OCI-LY7 (cell line): ENCODE results near the gene RNASE12.

ENCODE experiments used
- EZH2phosphoT487 ChIP-seq: fragments of 200-600 bp; sonication (generic); IDR thresholded peaks from 2 replicates; pipeline ENCODE4 v1.6.1; 2018; ENCODE audit warnings: low read depth, borderline replicate concordance, mild to moderate bottlenecking, mixed run types, antibody characterized with exemption, low read length, moderate library complexity, mixed read lengths
- TF ChIP-seq, protein P1 (sequence below): fragments of 200-600 bp; sonication (generic); conservative IDR thresholded peaks from 2 replicates; pipeline ENCODE4 v1.5.1; 2014; ENCODE audit warnings: mild to moderate bottlenecking, antibody characterized with exemption, low read length, moderate library complexity, mixed read lengths

- TF ChIP-seq, protein P1, sequence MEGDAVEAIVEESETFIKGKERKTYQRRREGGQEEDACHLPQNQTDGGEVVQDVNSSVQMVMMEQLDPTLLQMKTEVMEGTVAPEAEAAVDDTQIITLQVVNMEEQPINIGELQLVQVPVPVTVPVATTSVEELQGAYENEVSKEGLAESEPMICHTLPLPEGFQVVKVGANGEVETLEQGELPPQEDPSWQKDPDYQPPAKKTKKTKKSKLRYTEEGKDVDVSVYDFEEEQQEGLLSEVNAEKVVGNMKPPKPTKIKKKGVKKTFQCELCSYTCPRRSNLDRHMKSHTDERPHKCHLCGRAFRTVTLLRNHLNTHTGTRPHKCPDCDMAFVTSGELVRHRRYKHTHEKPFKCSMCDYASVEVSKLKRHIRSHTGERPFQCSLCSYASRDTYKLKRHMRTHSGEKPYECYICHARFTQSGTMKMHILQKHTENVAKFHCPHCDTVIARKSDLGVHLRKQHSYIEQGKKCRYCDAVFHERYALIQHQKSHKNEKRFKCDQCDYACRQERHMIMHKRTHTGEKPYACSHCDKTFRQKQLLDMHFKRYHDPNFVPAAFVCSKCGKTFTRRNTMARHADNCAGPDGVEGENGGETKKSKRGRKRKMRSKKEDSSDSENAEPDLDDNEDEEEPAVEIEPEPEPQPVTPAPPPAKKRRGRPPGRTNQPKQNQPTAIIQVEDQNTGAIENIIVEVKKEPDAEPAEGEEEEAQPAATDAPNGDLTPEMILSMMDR, result no peak
- TF ChIP-seq EZH2phosphoT487, result no peak
Observed at GRCh38 chr14:20614038-20614840, 23.1 kb upstream of the RNASE12 start.
